Measurements from ENCODE around the gene CPNE4. TPM values are rescaled to one million over a fixed set of nuclear protein-coding genes. Genes with fewer than 3 reads are reported as not detected.

The CPNE4 gene
- total and polyA plus RNA-seq, 4 donors: 0.02 to 1.6 (median 0.29) TPM

GRCh38 chr3:131485119-131485518 lies 549.7 kb downstream of the CPNE4 start:
- 96 to 99% methylated on average over 1 of the region's 1 CpG for WGBS, 2 donors
- ATAC-seq (ENCODE audit: insufficient read depth, low FRiP score) (no peak), DNase-seq (no peak)
- Histone ChIP-seq H3K9ac (ENCODE audit: insufficient read depth in 1 of 2, low read length in 2 of 2) (no peak overlapping the region), H3K27ac (ENCODE audit: low read depth in 1 of 2, low read length in 1 of 2) (no peak overlapping the region), H3K4me1 (ENCODE audit: control insufficient read depth in 5 of 5, insufficient read depth in 5 of 5, low read length in 5 of 5) (no peaks in the 10 kb centered on the region), H3K27me3 (ENCODE audit: control insufficient read depth in 3 of 3, insufficient read depth in 3 of 3, low read length in 2 of 3) (no peaks in the 10 kb centered on the region), H3K9me3 (ENCODE audit: control insufficient read depth in 4 of 4, insufficient read depth in 3 of 4, low read length in 3 of 4) (peaks cover 0 to 2% (median 0%) of the 10 kb centered on the region in 4 donors), H3K4me3 (no peak overlapping the region), H3K36me3 (ENCODE audit: control insufficient read depth in 4 of 4, insufficient read depth in 4 of 4, low read length in 4 of 4) (peaks cover 4 to 25% (median 9%) of the 10 kb centered on the region in 4 donors)
- TF ChIP-seq CTCF (IDR thresholded peaks at IDR 0.05; ENCODE audit: control extremely low read depth, extremely low read depth): no peak

GRCh38 chr3:131484496-131485111 lies 550.2 kb downstream of the CPNE4 start:
- Histone ChIP-seq H3K36me3 (ENCODE audit: control insufficient read depth in 4 of 4, insufficient read depth in 4 of 4, low read length in 4 of 4) (peaks cover 4 to 27% (median 9%) of the 10 kb centered on the region in 4 donors), H3K9me3 (ENCODE audit: control insufficient read depth in 4 of 4, insufficient read depth in 3 of 4, low read length in 3 of 4) (peaks cover 0 to 2% (median 0%) of the 10 kb centered on the region in 4 donors), H3K9ac (ENCODE audit: insufficient read depth in 1 of 2, low read length in 2 of 2) (no peak overlapping the region), H3K27me3 (ENCODE audit: control insufficient read depth in 3 of 3, insufficient read depth in 3 of 3, low read length in 2 of 3) (no peaks in the 10 kb centered on the region), H3K4me3 (no peak overlapping the region), H3K27ac (ENCODE audit: low read depth in 1 of 2, low read length in 1 of 2) (no peak overlapping the region), H3K4me1 (ENCODE audit: control insufficient read depth in 5 of 5, insufficient read depth in 5 of 5, low read length in 5 of 5) (no peaks in the 10 kb centered on the region)
- WGBS, 2 donors: 94 to 97% methylated on average over 4 of the region's 4 CpGs
- DNase-seq: no peak
- ATAC-seq (ENCODE audit: insufficient read depth, low FRiP score): no peak
- TF ChIP-seq CTCF (IDR thresholded peaks at IDR 0.05; ENCODE audit: control extremely low read depth, extremely low read depth): no peak

Small RNA genes lying within 50 kb of the gene (small RNA-seq; reads per million reads assigned to genes)
- not detected for gene AC107027.2 (ENCODE audit: low replicate concordance)
- not detected for gene MIR5704 (ENCODE audit: low replicate concordance)

Data from lung (tissue), 13 donors.